SJCRH30 (cell line): ENCODE measurements around the gene MCOLN1. TPM values are rescaled to one million over a fixed set of nuclear protein-coding genes. Genes with fewer than 3 reads are reported as not detected.
"Not testable (repeated sequence)": the region's sequence is repeated elsewhere in the genome, so short reads cannot be mapped to it uniquely, and the experiment has no call there.

Experiments
- DNase-seq, 2 experiments: peaks; one replicate each; pipeline ENCODE4 v3.0.0-alpha.2; 2015 to 2020
- H3K27ac ChIP-seq: fragments of 250-450 bp; sonication (Bioruptor Pico); 2 replicates; pipeline ENCODE4 v1.5.1; 2020; ENCODE audit warnings: mild to moderate bottlenecking, moderate library complexity
- H3K27me3 ChIP-seq: fragments of 250-450 bp; sonication (Bioruptor Pico); 2 replicates; pipeline ENCODE4 v1.5.1; 2020; ENCODE audit warnings: mild to moderate bottlenecking, moderate library complexity
- H3K36me3 ChIP-seq: fragments of 250-450 bp; sonication (Bioruptor Pico); 2 replicates; pipeline ENCODE4 v1.5.1; 2020; ENCODE audit warnings: mild to moderate bottlenecking, moderate library complexity
- H3K4me1 ChIP-seq: fragments of 250-450 bp; sonication (Bioruptor Pico); 2 replicates; pipeline ENCODE4 v1.5.1; 2020; ENCODE audit warnings: mild to moderate bottlenecking, moderate library complexity
- H3K4me3 ChIP-seq: fragments of 250-450 bp; sonication (Bioruptor Pico); 2 replicates; pipeline ENCODE4 v1.5.1; 2020; ENCODE audit warnings: mild to moderate bottlenecking, moderate library complexity
- H3K9me3 ChIP-seq: fragments of 250-450 bp; sonication (Bioruptor Pico); replicated peaks from 2 replicates; pipeline ENCODE4 v1.5.1; 2020; ENCODE audit warnings: mild to moderate bottlenecking, moderate library complexity
- total RNA-seq: library from RNA; depleted of rRNA; stranded (reverse); fragments of >200 nt; shearing (Covaris generic); gene quantifications from 2 replicates; pipeline ENCODE4 v1.2.3, GENCODE V29; 2014

The MCOLN1 gene
- total RNA-seq, 1 experiment from 2014 or later: 3.8 TPM

- no peak for DNase-seq
- H3K4me1 ChIP-seq: peaks cover 4% of the 10 kb centered on the region; the same call in 1 of the 2 replicates
- no peaks in the 10 kb centered on the region for H3K36me3 ChIP-seq
- H3K9me3 ChIP-seq: no peaks in the 10 kb centered on the region
- H3K27me3 ChIP-seq: no peaks in the 10 kb centered on the region
- no peak overlapping the region for H3K4me3 ChIP-seq
- H3K27ac ChIP-seq: no peak overlapping the region
These were observed 5.2 kb downstream of the MCOLN1 start for GRCh38 chr19:7527516-7528191.

DNA sequence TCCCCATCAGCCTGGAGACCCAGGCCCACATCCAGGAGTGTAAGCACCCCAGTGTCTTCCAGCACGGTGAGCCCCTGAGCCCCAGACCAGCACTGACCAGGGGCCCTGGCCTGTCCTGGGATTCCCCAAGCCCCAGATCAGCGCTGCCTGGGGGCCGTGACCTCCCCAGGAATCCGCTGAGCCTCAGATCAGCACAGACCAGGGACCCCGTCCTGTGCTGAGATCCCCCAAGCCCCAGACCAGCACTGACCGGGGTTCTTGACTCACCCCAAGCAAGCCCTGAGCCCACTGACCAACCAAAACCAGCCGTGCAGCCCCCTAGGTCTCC lies 5.7 kb downstream of the MCOLN1 start:
- Histone ChIP-seq H3K4me3 (no peak overlapping the region), H3K27me3 (no peaks in the 10 kb centered on the region), H3K27ac (no peak overlapping the region), H3K36me3 (no peaks in the 10 kb centered on the region), H3K4me1 (peaks cover 4% of the 10 kb centered on the region; the same call in 1 of the 2 replicates), H3K9me3 (no peaks in the 10 kb centered on the region)
- DNase-seq: no peak

DNA sequence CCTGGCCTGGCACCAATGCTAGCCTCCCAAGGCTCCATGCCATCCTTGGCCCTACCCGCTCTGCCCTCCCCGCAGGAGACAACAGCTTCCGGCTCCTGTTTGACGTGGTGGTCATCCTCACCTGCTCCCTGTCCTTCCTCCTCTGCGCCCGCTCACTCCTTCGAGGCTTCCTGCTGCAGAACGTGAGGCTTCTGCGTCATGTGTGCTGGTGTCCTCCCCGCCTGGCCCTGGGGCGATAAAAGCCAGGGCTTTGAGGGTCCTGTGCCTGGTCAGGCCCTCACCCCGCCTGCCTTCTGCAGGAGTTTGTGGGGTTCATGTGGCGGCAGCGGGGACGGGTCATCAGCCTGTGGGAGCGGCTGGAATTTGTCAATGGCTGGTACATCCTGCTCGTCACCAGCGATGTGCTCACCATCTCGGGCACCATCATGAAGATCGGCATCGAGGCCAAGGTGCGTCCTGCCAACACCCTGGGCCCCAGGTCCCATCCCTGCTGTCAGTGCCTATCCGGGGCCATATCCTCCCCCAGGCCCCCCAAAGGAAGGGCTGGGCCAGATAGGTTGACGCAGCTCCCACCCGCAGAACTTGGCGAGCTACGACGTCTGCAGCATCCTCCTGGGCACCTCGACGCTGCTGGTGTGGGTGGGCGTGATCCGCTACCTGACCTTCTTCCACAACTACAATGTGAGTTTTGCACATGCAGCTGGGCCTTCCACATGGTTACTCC lies 6.3 kb downstream of the MCOLN1 start:
- no peaks in the 10 kb centered on the region for H3K4me1 ChIP-seq
- no peaks in the 10 kb centered on the region for H3K27me3 ChIP-seq
- H3K27ac ChIP-seq: no peak overlapping the region
- no peaks in the 10 kb centered on the region for H3K36me3 ChIP-seq
- no peak for DNase-seq
- H3K9me3 ChIP-seq: no peaks in the 10 kb centered on the region
- H3K4me3 ChIP-seq: no peak overlapping the region

- H3K9me3 ChIP-seq: no peaks in the 10 kb centered on the region
- no peaks in the 10 kb centered on the region for H3K27me3 ChIP-seq
- DNase-seq: no peak
- H3K4me1 ChIP-seq: no peaks in the 10 kb centered on the region
- H3K4me3 ChIP-seq: no peak overlapping the region
- no peak overlapping the region for H3K27ac ChIP-seq
- H3K36me3 ChIP-seq: no peaks in the 10 kb centered on the region
These were observed 6.8 kb downstream of the MCOLN1 start for GRCh38 chr19:7529246-7529600.

DNA sequence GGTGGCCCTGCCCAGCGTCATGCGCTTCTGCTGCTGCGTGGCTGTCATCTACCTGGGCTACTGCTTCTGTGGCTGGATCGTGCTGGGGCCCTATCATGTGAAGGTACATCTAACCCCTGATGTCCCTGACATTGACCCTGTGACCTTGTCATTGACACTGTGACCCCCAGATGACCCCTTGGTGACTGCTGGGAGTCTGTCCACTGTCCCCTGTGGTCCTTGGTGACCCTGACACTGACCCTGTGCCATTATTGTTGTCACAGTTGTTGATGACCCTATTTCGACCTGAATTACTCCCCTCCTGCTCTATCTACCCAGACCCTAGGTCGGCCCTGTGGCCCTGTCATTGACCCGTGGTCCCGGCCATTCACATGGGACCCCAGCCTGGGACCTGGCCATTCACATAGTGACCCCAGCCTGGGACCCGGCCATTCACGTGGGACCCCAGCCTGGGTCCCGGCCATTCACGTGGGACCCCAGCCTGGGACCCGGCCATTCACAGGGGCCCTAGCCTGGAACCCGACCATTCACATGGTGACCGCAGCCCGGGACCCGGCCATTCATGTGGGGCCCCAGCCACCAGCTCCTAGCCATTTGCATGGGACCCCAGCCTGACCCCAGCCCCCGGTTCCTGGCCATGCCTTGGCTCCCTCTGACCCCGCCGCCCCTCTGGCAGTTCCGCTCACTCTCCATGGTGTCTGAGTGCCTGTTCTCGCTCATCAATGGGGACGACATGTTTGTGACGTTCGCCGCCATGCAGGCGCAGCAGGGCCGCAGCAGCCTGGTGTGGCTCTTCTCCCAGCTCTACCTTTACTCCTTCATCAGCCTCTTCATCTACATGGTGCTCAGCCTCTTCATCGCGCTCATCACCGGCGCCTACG lies 7.4 kb downstream of the MCOLN1 start:
- H3K4me1 ChIP-seq: no peaks in the 10 kb centered on the region
- H3K27me3 ChIP-seq: no peaks in the 10 kb centered on the region
- no peaks in the 10 kb centered on the region for H3K36me3 ChIP-seq
- no peak for DNase-seq
- no peaks in the 10 kb centered on the region for H3K9me3 ChIP-seq
- no peak overlapping the region for H3K27ac ChIP-seq
- H3K4me3 ChIP-seq: no peak overlapping the region

GRCh38 chr19:7533281-7533885 lies 11.0 kb downstream of the MCOLN1 start:
- peak overlapping the region; percentile 55 for H3K27ac ChIP-seq
- no peaks in the 10 kb centered on the region for H3K27me3 ChIP-seq
- H3K4me3 ChIP-seq: peak overlapping the region; percentile 65
- no peaks in the 10 kb centered on the region for H3K9me3 ChIP-seq
- no peaks in the 10 kb centered on the region for H3K36me3 ChIP-seq
- DNase-seq: peak in 1 of 2 experiments; percentile 10
- no peaks in the 10 kb centered on the region for H3K4me1 ChIP-seq

DNA sequence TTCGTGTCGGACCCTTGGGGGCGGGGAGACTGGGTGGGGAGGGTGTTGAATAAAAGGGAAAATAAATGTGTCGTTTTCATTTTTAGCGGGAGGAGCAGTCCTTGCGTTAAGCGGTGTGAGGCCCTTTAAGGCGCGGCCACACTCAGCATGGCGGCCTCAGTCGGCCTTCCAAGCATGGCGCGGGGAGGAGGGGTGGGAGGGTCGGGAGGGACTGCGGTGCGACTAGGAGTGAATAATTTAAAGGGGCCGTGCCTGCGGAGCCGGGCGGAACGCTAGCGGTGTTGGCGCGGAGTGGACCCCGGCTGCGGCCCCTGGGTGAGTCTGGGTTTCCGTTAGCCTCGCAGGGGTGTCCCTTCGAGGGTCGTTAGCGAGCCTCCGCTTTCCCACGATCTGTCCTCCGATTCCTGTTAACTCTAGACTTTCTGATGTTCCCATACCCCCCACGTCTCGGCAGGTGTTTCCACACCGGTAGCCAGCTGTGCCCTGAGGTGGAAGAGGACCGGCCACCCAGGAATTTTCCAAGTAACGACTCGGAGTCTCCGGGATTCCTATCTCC lies 11.6 kb downstream of the MCOLN1 start:
- Histone ChIP-seq H3K27ac (peak overlapping the region; percentile 55), H3K4me1 (no peaks in the 10 kb centered on the region), H3K27me3 (no peaks in the 10 kb centered on the region), H3K9me3 (no peaks in the 10 kb centered on the region), H3K4me3 (peak overlapping the region; percentile 65), H3K36me3 (no peaks in the 10 kb centered on the region)
- DNase-seq: peak; percentile 76 to 84

DNA sequence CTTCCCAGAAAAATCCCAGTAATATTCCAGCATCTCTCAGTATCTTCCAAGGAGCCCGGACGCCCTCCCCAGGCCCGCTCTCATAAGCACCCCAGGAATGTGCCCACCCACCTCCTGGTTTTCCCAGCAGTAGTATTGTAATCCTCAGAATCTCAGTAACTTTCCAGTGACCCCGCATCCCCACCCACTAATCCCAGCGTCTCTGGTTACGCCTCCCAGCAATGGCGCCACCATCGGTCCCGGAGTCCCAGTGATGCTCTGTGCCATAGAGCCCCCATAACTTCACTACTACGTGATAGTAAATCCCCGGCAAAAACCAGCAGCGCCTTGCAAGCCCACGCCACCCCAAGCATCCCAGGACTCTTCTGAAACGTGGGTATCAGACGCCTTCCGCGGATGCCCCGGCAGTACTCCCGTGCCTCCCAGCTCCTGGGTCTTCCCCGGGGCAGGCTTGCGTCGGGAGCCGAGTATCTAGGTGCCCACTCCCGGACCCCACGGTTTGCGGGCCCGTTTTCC lies 12.2 kb downstream of the MCOLN1 start:
- Histone ChIP-seq H3K4me1 (no peaks in the 10 kb centered on the region), H3K4me3 (peak overlapping the region; percentile 65), H3K9me3 (no peaks in the 10 kb centered on the region), H3K36me3 (no peaks in the 10 kb centered on the region), H3K27me3 (no peaks in the 10 kb centered on the region), H3K27ac (peak overlapping the region; percentile 55; the same call in 1 of the 2 replicates)
- DNase-seq: peak; percentile 57 to 68

GRCh38 chr19:7535047-7535997 lies 12.9 kb downstream of the MCOLN1 start, which contains the start of gene PNPLA6:
PNPLA6 (plus strand) TSS chr19:7535717; CDS start chr19:7535789, 72 bp downstream.
- Histone ChIP-seq H3K4me3 (peak within 1 kb of the TSS; percentile 65), H3K9me3 (no peaks in the 10 kb centered on the region)
- peak; percentile 91 for DNase-seq

GRCh38 chr19:7535998-7536695 lies 13.7 kb downstream of the MCOLN1 start:
- no peaks in the 10 kb centered on the region for H3K27me3 ChIP-seq
- H3K36me3 ChIP-seq: no peaks in the 10 kb centered on the region
- peak overlapping the region; percentile 65 for H3K4me3 ChIP-seq
- H3K9me3 ChIP-seq: no peaks in the 10 kb centered on the region
- H3K4me1 ChIP-seq: no peaks in the 10 kb centered on the region
- H3K27ac ChIP-seq: no peak overlapping the region
- no peak for DNase-seq

More at GRCh38 chr19:7535047-7535997, 12.9 kb downstream of the MCOLN1 start, which contains the start of gene PNPLA6:
- Histone ChIP-seq H3K27ac (peak within 1 kb of the TSS; percentile 37; the same call in 1 of the 2 replicates), H3K36me3 (no peaks in the 10 kb centered on the region), H3K27me3 (no peaks in the 10 kb centered on the region), H3K4me1 (no peaks in the 10 kb centered on the region)

DNA sequence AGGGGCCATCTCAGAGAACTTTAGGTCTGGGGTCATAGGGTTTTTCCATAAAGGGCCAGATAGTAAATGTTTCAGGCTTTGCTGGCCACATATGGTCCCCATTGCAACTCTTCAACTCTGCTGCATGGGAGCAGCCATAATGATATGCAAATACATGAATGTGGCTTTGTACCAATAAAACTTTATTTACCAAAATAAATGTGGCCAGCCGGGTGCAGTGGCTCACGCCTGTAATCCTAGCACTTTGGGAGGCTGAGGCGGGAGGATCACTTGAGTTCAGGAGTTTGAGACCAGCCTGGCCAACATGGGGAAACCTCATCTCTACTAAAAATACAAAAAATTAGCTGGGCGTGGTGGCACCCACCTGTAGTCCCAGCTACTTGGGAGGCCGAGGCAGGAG lies 16.6 kb downstream of the MCOLN1 start:
- not testable (repeated sequence) for H3K4me3 ChIP-seq, H3K36me3 ChIP-seq, H3K27ac ChIP-seq, H3K4me1 ChIP-seq, H3K27me3 ChIP-seq, H3K9me3 ChIP-seq, DNase-seq

- Histone ChIP-seq H3K4me1 (no peaks in the 10 kb centered on the region), H3K4me3 (no peak overlapping the region), H3K27me3 (no peaks in the 10 kb centered on the region), H3K27ac (no peak overlapping the region), H3K9me3 (no peaks in the 10 kb centered on the region), H3K36me3 (no peaks in the 10 kb centered on the region)
- no peak for DNase-seq
These were observed 17.5 kb downstream of the MCOLN1 start for GRCh38 chr19:7539827-7540425.
